Head of caudate nucleus (tissue), 42 donors: ENCODE data around the gene MYBPH.
A peak's percentile ranks its signal among the peaks of the same experiment; 100 is the strongest.

Experiments
- DNase-seq, 42 donors: peaks; one replicate each; pipeline versions ENCODE4 v3.0.0 to v3.0.0-alpha.2; 2020 to 2021; ENCODE audit warnings: mixed read lengths in 7 of 42
- intact Hi-C: fragments of 100-400 bp; cut with DNase I; formaldehyde crosslinking; loops from one replicate; pipeline ENCODE4 v1.15.0; 2022

Gene MYBPH, protein sequence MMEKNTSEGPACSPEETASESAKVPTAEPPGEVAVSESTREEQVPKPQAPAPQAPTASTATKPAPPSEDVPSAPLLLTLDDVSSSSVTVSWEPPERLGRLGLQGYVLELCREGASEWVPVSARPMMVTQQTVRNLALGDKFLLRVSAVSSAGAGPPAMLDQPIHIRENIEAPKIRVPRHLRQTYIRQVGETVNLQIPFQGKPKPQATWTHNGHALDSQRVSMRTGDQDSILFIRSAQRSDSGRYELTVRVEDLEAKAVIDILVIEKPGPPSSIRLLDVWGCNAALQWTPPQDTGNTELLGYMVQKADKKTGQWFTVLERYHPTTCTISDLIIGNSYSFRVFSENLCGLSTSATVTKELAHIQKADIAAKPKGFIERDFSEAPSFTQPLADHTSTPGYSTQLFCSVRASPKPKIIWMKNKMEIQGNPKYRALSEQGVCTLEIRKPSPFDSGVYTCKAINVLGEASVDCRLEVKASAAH

DNA sequence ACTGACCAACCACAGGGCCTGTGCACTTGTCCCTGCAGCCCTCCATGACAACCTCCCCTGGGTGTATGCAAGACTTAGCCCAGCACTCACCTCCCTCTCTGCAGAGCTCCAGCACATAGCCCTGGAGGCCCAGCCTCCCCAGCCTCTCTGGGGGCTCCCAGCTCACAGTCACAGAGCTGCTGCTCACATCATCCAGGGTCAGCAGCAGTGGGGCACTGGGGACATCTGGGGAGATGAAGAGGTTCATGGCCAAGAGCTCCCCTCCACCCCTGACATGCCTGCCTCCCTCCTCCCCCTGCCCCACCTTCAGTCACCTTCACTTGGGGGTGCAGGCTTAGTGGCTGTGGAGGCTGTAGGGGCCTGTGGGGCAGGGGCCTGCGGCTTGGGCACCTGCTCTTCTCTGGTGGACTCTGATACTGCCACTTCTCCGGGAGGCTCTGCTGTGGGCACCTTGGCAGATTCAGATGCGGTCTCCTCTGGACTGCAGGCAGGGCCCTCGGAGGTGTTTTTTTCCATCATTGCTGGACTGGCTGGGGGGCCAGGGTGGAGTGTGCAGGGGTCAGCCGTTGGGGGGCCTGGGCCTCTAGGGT, at the start of gene MYBPH:
MYBPH (minus strand) TSS at position 590 of the 590 bp plus-strand sequence; CDS start at position 519, 71 bp downstream.
- peak in 2 of 42 donors; percentile 11 to 14 for DNase-seq
- intact Hi-C loops: no loop called here

DNA sequence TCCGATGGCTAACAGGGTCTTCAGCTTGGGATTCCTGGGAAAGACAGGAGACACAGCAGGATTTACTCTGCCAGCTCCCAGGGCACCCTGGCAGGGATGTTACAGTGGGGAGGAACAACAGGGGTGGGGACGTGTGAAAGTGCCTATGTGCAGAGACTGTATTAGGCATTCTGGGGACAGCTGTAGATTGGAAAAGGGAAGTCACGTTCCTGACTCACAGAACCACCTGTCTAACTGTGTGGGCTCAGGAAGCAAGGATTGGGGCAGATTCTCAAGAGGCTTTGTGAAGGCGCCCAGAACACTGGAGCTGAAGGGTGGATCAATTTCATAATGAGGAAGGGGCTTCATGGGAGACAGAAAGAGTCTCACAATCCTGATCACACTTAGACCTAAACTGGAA, 49.4 kb upstream of the MYBPH start:
- intact Hi-C loops: no loop called here

GRCh38 chr1:203223012-203223775, 47.6 kb upstream of the MYBPH start:
- intact Hi-C loops: no loop called here
- DNase-seq: no peak

More for the DNA sequence above, 49.4 kb upstream of the MYBPH start:
- no peak for DNase-seq

DNA sequence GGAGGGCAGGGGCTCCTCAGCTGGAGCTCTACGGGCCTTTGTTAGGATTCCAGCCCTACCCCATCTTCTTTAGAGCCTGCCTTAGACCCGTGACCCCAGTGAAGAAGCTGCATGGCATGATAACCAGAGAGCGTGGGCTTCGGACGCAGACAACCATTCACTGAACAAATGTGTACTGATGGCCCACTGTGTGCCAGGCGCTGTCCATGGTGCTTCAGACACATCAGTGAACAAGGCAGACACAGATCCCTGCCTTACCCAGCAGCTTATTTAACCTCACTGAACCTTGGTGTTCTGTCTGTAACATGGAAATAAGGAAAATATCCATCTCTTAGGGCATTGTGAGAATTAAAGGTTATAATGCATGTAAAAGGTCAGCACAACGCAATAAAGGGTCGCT, 44.3 kb upstream of the MYBPH start:
- intact Hi-C loops: loop anchor here (5.0 kb wide), 2 partner anchors 37 to 48 kb away; no protein-coding TSS in a partner anchor
- DNase-seq: no peak

DNA sequence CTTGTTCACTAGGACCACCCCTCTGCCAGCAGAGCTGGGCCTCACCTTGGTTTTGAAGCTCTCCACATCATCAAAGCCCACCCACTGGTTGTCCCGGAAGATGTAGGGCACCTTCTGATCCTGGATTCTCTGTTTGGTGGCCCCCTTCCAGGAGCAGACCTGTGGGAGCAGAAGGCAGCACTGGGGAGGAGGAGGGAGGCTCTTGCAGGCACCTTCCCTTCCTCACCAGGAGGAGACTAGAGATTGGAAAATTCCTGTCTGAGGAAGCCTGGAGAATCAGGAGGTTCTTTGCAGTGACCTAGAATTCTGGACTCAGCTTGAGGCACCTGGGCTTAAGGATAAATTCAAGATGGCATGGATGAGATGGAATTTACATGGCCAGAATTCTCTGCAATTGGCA, 43.5 kb upstream of the MYBPH start:
- DNase-seq: no peak

GRCh38 chr1:203217668-203218067, 42.0 kb upstream of the MYBPH start:
- DNase-seq: no peak
- intact Hi-C loops: loop anchor here (2.0 to 5.0 kb wide), 4 partner anchors 40 to 179 kb away; no protein-coding TSS in a partner anchor

More for the DNA sequence above, 43.5 kb upstream of the MYBPH start:
- intact Hi-C loops: loop anchor here (5.0 kb wide), 2 partner anchors 38 to 47 kb away; no protein-coding TSS in a partner anchor

DNA sequence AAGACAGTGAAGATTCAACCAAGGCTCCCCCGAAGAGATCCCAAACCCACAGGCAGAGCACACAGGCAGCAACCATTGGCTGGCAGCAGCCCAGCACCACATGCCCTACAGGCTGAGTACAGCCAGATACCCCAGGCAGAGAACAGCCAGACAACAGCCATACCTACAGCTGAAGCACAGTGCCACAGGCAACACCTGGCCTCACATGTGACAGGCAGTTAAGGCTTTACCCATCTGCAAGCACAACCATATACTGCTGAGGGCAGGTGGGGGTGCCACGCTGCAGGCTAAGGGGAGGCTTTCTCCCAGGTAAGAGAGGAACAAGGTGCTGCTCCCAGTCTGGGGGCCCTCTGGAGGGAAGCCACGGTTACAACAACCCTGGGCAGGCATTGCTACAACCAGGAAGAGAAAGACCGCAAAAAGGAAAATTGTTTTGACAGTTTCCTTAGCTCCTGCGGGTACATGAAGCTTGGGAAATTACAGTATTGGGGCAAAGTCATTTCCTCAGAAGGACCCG, 41.6 kb upstream of the MYBPH start:
- peak in 8 of 42 donors; percentile 6 to 58 (median 24) for DNase-seq
- intact Hi-C loops: loop anchor here (2.0 to 5.0 kb wide), 4 partner anchors 40 to 178 kb away; no protein-coding TSS in a partner anchor

DNA sequence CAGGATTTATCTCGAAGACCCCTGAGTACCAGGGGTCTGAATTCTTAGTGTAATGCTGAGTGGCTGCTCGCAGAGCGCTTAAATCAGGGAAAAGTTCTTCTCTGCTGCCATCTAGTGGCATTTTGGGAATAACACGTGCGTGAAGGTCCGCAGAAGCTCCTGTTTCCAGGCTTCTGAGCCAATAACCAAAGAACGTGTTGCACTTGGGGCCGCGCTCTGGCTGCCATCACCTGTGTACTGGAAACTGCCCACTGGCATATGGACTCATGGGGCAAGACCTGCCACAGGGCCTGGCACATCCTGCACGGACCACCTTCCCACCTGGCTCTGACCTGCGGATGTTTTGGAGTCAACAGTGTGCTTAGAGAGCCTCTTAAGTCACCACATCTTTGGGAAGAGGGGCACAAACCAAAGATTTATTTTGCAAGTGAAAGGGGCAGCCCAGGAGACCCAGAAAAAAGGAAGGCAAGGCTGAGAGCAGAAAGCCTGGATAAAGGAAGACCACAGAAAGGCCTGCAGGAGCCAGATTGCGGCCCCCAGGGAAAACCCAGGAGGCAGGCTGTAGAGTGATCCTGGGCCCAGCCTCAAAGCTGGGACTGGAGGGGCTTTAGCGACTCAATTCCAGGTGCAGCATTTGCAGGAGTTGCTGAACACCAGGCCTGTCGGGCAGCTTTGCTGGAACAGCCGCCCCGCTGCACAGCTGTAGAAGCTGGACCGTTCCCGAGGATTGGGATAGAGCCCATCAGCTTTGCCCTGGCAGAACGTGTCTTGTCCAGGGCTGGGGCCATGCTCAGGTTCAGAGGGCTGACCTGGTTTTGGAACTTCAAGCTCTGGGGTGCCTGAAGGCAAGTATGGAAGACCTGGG, 40.9 kb upstream of the MYBPH start:
- intact Hi-C loops: loop anchor here (2.0 to 5.0 kb wide), 4 partner anchors 41 to 178 kb away; no protein-coding TSS in a partner anchor
- peak in 41 of 42 donors; percentile 18 to 89 (median 70) for DNase-seq

DNA sequence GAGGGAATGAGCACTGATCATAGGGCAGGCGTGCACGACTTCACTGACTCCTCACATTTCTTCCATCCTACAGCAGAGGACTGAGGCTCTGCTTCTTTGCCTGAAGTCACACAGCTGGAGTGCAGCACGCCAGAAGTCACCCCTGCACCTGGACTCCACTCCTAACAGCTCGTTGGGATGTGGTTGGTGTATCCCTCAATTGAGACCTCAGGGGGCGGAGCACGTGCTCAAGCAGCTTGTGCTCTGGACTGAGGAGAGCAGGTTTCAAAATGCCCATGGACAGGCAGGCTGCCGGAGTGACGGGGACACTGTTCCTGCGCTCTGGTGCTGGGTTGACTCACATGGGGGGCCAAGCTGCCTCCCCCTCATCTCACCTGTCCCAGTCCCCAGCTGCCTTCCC, 39.9 kb upstream of the MYBPH start:
- DNase-seq: peak in 1 of 42 donors; percentile 21
- intact Hi-C loops: loop anchor here (5.0 kb wide), 2 partner anchors 42 to 43 kb away; no protein-coding TSS in a partner anchor

GRCh38 chr1:203214871-203215270, 39.2 kb upstream of the MYBPH start:
- intact Hi-C loops: loop anchor here (5.0 kb wide), 2 partner anchors 42 to 43 kb away; no protein-coding TSS in a partner anchor
- DNase-seq: peak in 2 of 42 donors; percentile 13 to 14

- intact Hi-C loops: no loop called here
- no peak for DNase-seq
Measured at GRCh38 chr1:203213126-203213525, 37.5 kb upstream of the MYBPH start.

GRCh38 chr1:203211812-203212211, 36.2 kb upstream of the MYBPH start:
- intact Hi-C loops: no loop called here
- no peak for DNase-seq

DNA sequence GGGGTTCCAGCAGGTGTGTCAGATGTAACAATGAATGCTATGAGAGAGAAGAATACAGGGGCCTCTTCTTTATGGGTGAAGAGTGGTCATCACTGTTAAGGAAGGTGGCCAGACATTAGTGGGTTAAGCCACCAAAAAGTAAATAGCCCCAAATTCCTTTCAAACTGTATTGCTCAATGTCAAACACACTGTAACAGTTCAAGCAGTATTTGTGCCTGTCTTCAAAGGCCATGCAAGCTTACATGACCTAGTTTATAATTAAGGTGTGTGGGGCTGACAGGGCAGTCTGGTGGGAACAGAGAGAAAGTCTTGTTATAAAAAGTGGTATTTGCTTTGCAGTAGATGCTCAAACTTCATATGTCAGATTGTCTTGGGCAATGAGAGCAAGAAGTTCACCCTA, 35.4 kb upstream of the MYBPH start:
- intact Hi-C loops: no loop called here

GRCh38 chr1:203210350-203210749, 34.7 kb upstream of the MYBPH start:
- DNase-seq: no peak
- intact Hi-C loops: no loop called here

More for the DNA sequence above, 35.4 kb upstream of the MYBPH start:
- no peak for DNase-seq

- intact Hi-C loops: no loop called here
- no peak for DNase-seq
Measured at GRCh38 chr1:203208181-203208580, 32.6 kb upstream of the MYBPH start.

DNA sequence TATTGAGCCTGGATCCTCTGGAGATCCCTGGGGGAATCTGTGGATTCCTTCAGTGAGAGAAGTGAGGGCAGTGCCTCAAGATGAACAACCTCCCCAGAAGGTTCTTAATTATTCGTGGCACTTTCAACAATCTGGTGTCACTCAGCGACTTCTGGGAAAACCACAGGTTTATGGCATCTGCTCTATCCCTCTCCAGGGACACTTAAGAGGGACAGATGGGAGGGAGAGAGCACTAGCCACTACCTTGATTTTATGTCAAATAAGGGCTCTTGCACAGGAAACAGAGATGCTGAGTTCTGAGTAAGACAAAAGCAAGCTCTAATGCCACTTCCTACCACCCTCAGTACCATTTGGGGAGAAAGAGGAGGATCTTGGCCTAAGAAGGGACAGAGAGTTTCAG, 32.1 kb upstream of the MYBPH start:
- DNase-seq: no peak

DNA sequence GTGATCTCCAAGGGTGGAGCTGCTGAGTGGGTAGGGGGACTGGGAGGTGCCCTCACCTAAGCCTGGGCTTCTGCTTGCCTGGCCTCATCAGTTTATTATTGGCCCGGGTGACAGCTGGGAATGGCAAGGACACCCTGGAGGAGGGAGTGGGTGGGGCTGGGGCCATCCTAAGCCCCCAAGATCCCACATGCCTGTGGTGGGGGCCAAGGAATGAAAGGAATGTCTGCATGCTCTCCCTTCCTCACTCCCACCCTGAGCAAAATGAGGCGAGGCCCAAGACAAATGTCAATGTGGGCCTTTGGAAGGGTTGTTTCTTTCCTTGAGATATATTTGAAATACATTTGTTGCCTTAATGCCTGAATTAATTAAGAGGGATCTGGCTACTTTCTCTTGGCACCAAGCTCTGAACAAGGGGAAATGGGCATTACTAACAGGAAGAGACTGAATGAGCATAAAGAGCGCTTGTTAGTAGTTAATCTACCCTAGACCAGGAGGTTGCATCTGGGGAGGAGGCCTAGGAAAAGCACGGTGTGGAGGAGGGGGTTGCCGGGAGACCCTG, 30.6 kb upstream of the MYBPH start:
- no peak for DNase-seq
- intact Hi-C loops: no loop called here

More for the DNA sequence above, 32.1 kb upstream of the MYBPH start:
- intact Hi-C loops: no loop called here

GRCh38 chr1:203204756-203205155, 29.1 kb upstream of the MYBPH start:
- intact Hi-C loops: no loop called here
- DNase-seq: no peak
